Liver (tissue), 9 donors: ENCODE data around the gene SAV1. TPM values are rescaled to one million over a fixed set of nuclear protein-coding genes. Genes with fewer than 3 reads are reported as not detected.

Experiments
- DNase-seq: peaks from one replicate; pipeline ENCODE4 v3.0.0-alpha.2; 2017; ENCODE audit warnings: low spot score
- H3K27ac ChIP-seq, 2 donors: one replicate each; pipeline ENCODE4 v1.7.0; 2013; ENCODE audit warnings: inconsistent platforms in 2 of 2, low read length in 2 of 2, control low read depth in 1 of 2, low read depth in 1 of 2, mild to moderate bottlenecking in 1 of 2
- H3K27me3 ChIP-seq, 4 donors: one replicate each; pipeline versions ENCODE4 v1.6.1 to v1.7.0; 2013; ENCODE audit warnings: low read length in 3 of 4, inconsistent platforms in 1 of 4, mild to moderate bottlenecking in 1 of 4, moderate library complexity in 1 of 4; ENCODE audit not compliant: control insufficient read depth in 4 of 4, insufficient read depth in 4 of 4
- H3K36me3 ChIP-seq, 4 donors: one replicate each; pipeline versions ENCODE4 v1.6.1 to v1.7.0; 2013; ENCODE audit warnings: low read length in 3 of 4, mild to moderate bottlenecking in 3 of 4, low read depth in 1 of 4, moderate library complexity in 1 of 4; ENCODE audit not compliant: control insufficient read depth in 4 of 4, insufficient read depth in 3 of 4
- H3K4me1 ChIP-seq, 4 donors: one replicate each; pipeline versions ENCODE4 v1.6.1 to v1.7.0; 2013; ENCODE audit warnings: low read length in 3 of 4, mild to moderate bottlenecking in 3 of 4, moderate library complexity in 1 of 4; ENCODE audit not compliant: control insufficient read depth in 4 of 4, insufficient read depth in 4 of 4
- H3K4me3 ChIP-seq, 3 donors: one replicate each; pipeline versions ENCODE4 v1.6.1 to v1.7.0; 2013; ENCODE audit warnings: low read length in 3 of 3, control low read depth in 1 of 3, low read depth in 1 of 3, mild to moderate bottlenecking in 1 of 3
- H3K9ac ChIP-seq, 2 donors: one replicate each; pipeline ENCODE4 v1.7.0; 2013; ENCODE audit warnings: low read length in 2 of 2, mild to moderate bottlenecking in 2 of 2, moderate library complexity in 2 of 2, control low read depth in 1 of 2, low read depth in 1 of 2
- H3K9me3 ChIP-seq, 4 donors: one replicate each; pipeline versions ENCODE4 v1.6.1 to v1.7.0; 2013; ENCODE audit warnings: low read length in 3 of 4; ENCODE audit not compliant: control insufficient read depth in 4 of 4
- CTCF ChIP-seq: fragments of 150-350 bp; IDR thresholded peaks from 2 replicates; pipeline ENCODE4 v1.5.1; 2017; ENCODE audit warnings: improper control_type of control experiment, low read depth, low read length; ENCODE audit not compliant: missing input control
- EGR1 ChIP-seq, 2 donors: IDR thresholded peaks; 2 replicates each; pipeline ENCODE4 v1.6.1; 2016 to 2018; ENCODE audit warnings: antibody characterized with exemption in 2 of 2, low read depth in 2 of 2
- FOXA1 ChIP-seq: IDR thresholded peaks from 2 replicates; pipeline ENCODE4 v1.6.1; 2016; ENCODE audit warnings: antibody characterized with exemption
- FOXA2 ChIP-seq: IDR thresholded peaks from 2 replicates; pipeline ENCODE4 v1.6.1; 2016; ENCODE audit warnings: antibody characterized with exemption
- GABPA ChIP-seq, 2 donors: IDR thresholded peaks in 1 of 2; conservative IDR thresholded peaks in 1 of 2; 2 replicates each; pipeline ENCODE4 v1.6.1; 2016; ENCODE audit warnings: antibody characterized with exemption in 2 of 2, mild to moderate bottlenecking in 1 of 2, moderate library complexity in 1 of 2
- HNF4A ChIP-seq, 2 donors: conservative IDR thresholded peaks; 2 replicates each; pipeline ENCODE4 v1.6.1; 2016; ENCODE audit warnings: antibody characterized with exemption in 2 of 2, mild to moderate bottlenecking in 2 of 2
- HNF4G ChIP-seq: IDR thresholded peaks from 2 replicates; pipeline ENCODE4 v1.6.1; 2016; ENCODE audit warnings: antibody characterized with exemption
- JUND ChIP-seq, 2 donors: IDR thresholded peaks; 2 replicates each; pipeline ENCODE4 v1.6.1; 2016; ENCODE audit warnings: antibody characterized with exemption in 2 of 2
- MAX ChIP-seq: IDR thresholded peaks from 2 replicates; pipeline ENCODE4 v1.6.1; 2016; ENCODE audit warnings: antibody characterized with exemption
- NR2F2 ChIP-seq: IDR thresholded peaks from 2 replicates; pipeline ENCODE4 v1.6.1; 2016; ENCODE audit warnings: antibody characterized with exemption
- RAD21 ChIP-seq, 2 donors: IDR thresholded peaks; 2 replicates each; pipeline ENCODE4 v1.6.1; 2016; ENCODE audit warnings: antibody characterized with exemption in 2 of 2, mild to moderate bottlenecking in 2 of 2
- RXRA ChIP-seq, 2 donors: IDR thresholded peaks; 2 replicates each; pipeline ENCODE4 v1.6.1; 2017 to 2018; ENCODE audit warnings: antibody characterized with exemption in 2 of 2, mild to moderate bottlenecking in 1 of 2
- SP1 ChIP-seq: IDR thresholded peaks from 2 replicates; pipeline ENCODE4 v1.6.1; 2018; ENCODE audit warnings: antibody characterized with exemption, mild to moderate bottlenecking
- TAF1 ChIP-seq: conservative IDR thresholded peaks from 2 replicates; pipeline ENCODE4 v1.6.1; 2016; ENCODE audit warnings: antibody characterized with exemption, mild to moderate bottlenecking
- YY1 ChIP-seq: IDR thresholded peaks from 2 replicates; pipeline ENCODE4 v1.6.1; 2016; ENCODE audit warnings: antibody characterized with exemption, mild to moderate bottlenecking
- WGBS: extraction: QIAGEN DNeasy Blood & Tissue Kit; methylation state at CpG from one replicate; pipeline ENCODE4 v1.1.7; 2013; 5-methylcytosine and 5-hydroxymethylcytosine counted together
- polyA plus RNA-seq, 2 donors: library from polyadenylated mRNA; stranded (reverse) in 1 of 2; unstranded in 1 of 2; fragments of 200-250 nt in 1 of 2; fragments of >200 nt in 1 of 2; fragmentation: Nextera tagmentation in 1 of 2; extraction: Ambion mirVana in 1 of 2; gene quantifications; one replicate each; pipeline versions ENCODE4 v1.2.1 to v1.2.3, GENCODE V29; 2013 to 2015
- total RNA-seq, 2 donors: library from RNA; depleted of rRNA; stranded (reverse); fragments of >200 nt; gene quantifications; one replicate each; pipeline ENCODE4 v1.2.3, GENCODE V29; 2014
- TF ChIP-seq, protein P1 (sequence below): IDR thresholded peaks from 2 replicates; pipeline ENCODE4 v1.6.1; 2016; ENCODE audit warnings: antibody characterized with exemption
- TF ChIP-seq, protein P2 (sequence below): IDR thresholded peaks from 2 replicates; pipeline ENCODE4 v1.6.1; 2016; ENCODE audit warnings: antibody characterized with exemption
- TF ChIP-seq, protein P3 (sequence below): IDR thresholded peaks from 2 replicates; pipeline ENCODE4 v1.6.1; 2016; ENCODE audit warnings: antibody characterized with exemption, mild to moderate bottlenecking
- donor health status: healthy.
- donor health status: healthy.
- donor health status: healthy.
- donor health status: healthy.
- donor health status: healthy.

Gene SAV1
- total and polyA plus RNA-seq, 4 donors: 4.9 to 14.0 (median 7.9) TPM

- no peak for DNase-seq
- Histone ChIP-seq H3K27me3 (no peaks in the 10 kb centered on the region), H3K4me1 (no peaks in the 10 kb centered on the region), H3K4me3 (no peak overlapping the region), H3K9ac (no peak overlapping the region), H3K27ac (peak overlapping the region in 1 of 2 donors; percentile 25), H3K36me3 (no peaks in the 10 kb centered on the region), H3K9me3 (no peaks in the 10 kb centered on the region)
- no peak for TF ChIP-seq MAX
- TF ChIP-seq FOXA2: no peak
- WGBS: 87% methylated on average over 5 of the region's 5 CpGs
These were observed 10.1 kb upstream of the SAV1 start for GRCh38 chr14:50678163-50678562.

DNA sequence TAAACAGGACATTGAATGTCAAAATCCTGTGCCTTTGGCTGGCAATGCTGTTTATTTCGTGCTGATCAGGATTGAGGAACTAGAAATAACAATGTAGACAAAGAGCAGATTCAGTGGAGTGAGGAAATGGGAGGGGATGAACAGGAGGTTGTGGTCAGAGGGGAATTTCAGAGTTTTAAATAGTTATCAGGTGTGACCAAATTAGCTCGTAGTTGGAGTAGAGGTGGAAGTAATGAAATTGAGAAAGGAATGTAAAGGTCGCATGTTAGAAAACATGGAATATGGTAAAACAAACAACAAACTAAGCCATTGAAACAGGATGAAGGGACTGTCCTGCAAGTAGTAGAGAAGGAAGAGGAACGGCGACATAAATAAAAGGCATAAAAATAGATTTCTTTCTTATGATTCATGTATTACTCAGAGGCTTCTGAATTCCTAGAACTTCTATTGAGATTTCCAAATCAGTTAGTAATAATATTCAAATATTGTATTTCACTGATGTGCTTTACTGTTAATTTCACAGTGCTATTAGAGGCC, 9.5 kb upstream of the SAV1 start:
- Histone ChIP-seq H3K27ac (no peak overlapping the region), H3K4me1 (no peaks in the 10 kb centered on the region), H3K9me3 (no peaks in the 10 kb centered on the region), H3K27me3 (no peaks in the 10 kb centered on the region), H3K9ac (no peak overlapping the region), H3K36me3 (no peaks in the 10 kb centered on the region), H3K4me3 (no peak overlapping the region)
- TF ChIP-seq FOXA2 (no peak), TAF1 (no peak), HNF4A (conservative IDR thresholded peaks at IDR 0.05) (no peak), SP1 (no peak), RAD21 (IDR thresholded peaks at IDR 0.05) (no peak), EGR1 (IDR thresholded peaks at IDR 0.05; ENCODE audit: low read depth in 2 of 2) (no peak), JUND (IDR thresholded peaks at IDR 0.05) (no peak), CTCF (no peak), NR2F2 (no peak), GABPA (IDR thresholded peaks at IDR 0.05 in 1 of 2, conservative IDR thresholded peaks at IDR 0.05 in 1 of 2) (no peak), MAX (no peak), RXRA (IDR thresholded peaks at IDR 0.05) (no peak), HNF4G (no peak), YY1 (no peak), FOXA1 (no peak)
- TF ChIP-seq, protein P1, sequence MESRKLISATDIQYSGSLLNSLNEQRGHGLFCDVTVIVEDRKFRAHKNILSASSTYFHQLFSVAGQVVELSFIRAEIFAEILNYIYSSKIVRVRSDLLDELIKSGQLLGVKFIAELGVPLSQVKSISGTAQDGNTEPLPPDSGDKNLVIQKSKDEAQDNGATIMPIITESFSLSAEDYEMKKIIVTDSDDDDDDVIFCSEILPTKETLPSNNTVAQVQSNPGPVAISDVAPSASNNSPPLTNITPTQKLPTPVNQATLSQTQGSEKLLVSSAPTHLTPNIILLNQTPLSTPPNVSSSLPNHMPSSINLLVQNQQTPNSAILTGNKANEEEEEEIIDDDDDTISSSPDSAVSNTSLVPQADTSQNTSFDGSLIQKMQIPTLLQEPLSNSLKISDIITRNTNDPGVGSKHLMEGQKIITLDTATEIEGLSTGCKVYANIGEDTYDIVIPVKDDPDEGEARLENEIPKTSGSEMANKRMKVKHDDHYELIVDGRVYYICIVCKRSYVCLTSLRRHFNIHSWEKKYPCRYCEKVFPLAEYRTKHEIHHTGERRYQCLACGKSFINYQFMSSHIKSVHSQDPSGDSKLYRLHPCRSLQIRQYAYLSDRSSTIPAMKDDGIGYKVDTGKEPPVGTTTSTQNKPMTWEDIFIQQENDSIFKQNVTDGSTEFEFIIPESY: no peak
- TF ChIP-seq, protein P2, sequence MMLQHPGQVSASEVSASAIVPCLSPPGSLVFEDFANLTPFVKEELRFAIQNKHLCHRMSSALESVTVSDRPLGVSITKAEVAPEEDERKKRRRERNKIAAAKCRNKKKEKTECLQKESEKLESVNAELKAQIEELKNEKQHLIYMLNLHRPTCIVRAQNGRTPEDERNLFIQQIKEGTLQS: no peak
- TF ChIP-seq, protein P3, sequence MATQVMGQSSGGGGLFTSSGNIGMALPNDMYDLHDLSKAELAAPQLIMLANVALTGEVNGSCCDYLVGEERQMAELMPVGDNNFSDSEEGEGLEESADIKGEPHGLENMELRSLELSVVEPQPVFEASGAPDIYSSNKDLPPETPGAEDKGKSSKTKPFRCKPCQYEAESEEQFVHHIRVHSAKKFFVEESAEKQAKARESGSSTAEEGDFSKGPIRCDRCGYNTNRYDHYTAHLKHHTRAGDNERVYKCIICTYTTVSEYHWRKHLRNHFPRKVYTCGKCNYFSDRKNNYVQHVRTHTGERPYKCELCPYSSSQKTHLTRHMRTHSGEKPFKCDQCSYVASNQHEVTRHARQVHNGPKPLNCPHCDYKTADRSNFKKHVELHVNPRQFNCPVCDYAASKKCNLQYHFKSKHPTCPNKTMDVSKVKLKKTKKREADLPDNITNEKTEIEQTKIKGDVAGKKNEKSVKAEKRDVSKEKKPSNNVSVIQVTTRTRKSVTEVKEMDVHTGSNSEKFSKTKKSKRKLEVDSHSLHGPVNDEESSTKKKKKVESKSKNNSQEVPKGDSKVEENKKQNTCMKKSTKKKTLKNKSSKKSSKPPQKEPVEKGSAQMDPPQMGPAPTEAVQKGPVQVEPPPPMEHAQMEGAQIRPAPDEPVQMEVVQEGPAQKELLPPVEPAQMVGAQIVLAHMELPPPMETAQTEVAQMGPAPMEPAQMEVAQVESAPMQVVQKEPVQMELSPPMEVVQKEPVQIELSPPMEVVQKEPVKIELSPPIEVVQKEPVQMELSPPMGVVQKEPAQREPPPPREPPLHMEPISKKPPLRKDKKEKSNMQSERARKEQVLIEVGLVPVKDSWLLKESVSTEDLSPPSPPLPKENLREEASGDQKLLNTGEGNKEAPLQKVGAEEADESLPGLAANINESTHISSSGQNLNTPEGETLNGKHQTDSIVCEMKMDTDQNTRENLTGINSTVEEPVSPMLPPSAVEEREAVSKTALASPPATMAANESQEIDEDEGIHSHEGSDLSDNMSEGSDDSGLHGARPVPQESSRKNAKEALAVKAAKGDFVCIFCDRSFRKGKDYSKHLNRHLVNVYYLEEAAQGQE: no peak
- 53% methylated on average over 5 of the region's 5 CpGs for WGBS
- no peak for DNase-seq
